ENCODE measurements around the gene MARCHF6. TPM values are rescaled to one million over a fixed set of nuclear protein-coding genes. Genes with fewer than 3 reads are reported as not detected.
A peak's percentile ranks its signal among the peaks of the same experiment; 100 is the strongest.

Gene MARCHF6
- total RNA-seq, 1 experiment from 2014 or later, result 117 TPM

DNA sequence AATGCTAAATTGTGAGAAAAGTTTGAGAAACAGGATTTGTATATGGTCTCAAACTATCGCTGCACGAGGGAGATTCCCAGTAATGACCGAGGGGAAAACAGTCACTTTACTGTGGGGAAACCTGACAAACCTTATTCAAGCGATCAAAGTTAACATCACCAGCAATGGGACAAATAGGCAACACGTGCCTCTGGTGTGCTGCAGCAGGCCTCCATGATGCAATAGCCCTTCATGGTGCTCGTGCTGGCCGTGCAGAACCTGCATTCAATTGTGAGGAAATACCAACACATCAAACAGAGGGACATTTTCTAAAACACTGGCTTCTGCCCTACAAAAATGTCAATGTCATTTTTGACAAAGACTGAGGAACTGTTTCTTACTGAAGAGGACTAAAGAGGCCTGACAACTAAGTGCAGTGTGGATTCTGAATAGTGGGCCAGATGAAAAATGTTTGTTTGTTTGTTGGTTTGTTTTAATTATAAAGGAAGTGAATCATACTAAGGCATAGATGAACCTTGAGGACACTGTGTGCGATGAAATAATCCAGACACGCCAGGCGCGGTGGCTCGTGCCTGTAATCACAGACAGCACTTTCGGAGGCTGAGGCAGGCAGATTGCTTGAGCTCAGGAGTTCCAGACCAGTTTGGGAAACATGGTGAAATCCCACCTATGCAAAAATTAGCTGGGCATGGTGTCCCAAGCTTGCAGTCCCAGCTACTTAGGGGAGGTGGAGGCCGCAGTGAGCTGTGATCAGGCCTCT, 17.6 kb upstream of the MARCHF6 start:
- Mint-ChIP-seq H3K9me3 (no peaks in the 10 kb centered on the region), H3K4me1 (peaks cover 14% of the 10 kb centered on the region), H3K4me3 (no peak overlapping the region), H3K27ac (no peak overlapping the region), H3K36me3 (no peaks in the 10 kb centered on the region), H3K27me3 (ENCODE audit: low read depth) (peaks cover 51% of the 10 kb centered on the region)
- DNase-seq (ENCODE audit: low spot score), result no peak
- ChIA-PET CTCF (interaction anchor here (1.6 kb wide), 1 partner anchor 52 kb away, joined by 4 read pairs; no protein-coding TSS in a partner anchor), POLR2A (no interaction called here)
- ATAC-seq, result no peak
- TF ChIP-seq, protein P1, sequence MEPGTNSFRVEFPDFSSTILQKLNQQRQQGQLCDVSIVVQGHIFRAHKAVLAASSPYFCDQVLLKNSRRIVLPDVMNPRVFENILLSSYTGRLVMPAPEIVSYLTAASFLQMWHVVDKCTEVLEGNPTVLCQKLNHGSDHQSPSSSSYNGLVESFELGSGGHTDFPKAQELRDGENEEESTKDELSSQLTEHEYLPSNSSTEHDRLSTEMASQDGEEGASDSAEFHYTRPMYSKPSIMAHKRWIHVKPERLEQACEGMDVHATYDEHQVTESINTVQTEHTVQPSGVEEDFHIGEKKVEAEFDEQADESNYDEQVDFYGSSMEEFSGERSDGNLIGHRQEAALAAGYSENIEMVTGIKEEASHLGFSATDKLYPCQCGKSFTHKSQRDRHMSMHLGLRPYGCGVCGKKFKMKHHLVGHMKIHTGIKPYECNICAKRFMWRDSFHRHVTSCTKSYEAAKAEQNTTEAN (CRISPR knock-in tag; IDR thresholded peaks at IDR 0.05), result no peak
- TF ChIP-seq, protein P2, sequence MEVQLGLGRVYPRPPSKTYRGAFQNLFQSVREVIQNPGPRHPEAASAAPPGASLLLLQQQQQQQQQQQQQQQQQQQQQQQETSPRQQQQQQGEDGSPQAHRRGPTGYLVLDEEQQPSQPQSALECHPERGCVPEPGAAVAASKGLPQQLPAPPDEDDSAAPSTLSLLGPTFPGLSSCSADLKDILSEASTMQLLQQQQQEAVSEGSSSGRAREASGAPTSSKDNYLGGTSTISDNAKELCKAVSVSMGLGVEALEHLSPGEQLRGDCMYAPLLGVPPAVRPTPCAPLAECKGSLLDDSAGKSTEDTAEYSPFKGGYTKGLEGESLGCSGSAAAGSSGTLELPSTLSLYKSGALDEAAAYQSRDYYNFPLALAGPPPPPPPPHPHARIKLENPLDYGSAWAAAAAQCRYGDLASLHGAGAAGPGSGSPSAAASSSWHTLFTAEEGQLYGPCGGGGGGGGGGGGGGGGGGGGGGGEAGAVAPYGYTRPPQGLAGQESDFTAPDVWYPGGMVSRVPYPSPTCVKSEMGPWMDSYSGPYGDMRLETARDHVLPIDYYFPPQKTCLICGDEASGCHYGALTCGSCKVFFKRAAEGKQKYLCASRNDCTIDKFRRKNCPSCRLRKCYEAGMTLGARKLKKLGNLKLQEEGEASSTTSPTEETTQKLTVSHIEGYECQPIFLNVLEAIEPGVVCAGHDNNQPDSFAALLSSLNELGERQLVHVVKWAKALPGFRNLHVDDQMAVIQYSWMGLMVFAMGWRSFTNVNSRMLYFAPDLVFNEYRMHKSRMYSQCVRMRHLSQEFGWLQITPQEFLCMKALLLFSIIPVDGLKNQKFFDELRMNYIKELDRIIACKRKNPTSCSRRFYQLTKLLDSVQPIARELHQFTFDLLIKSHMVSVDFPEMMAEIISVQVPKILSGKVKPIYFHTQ (CRISPR knock-in tag; IDR thresholded peaks at IDR 0.05), result no peak
- TF ChIP-seq GABPB1 (CRISPR knock-in tag; IDR thresholded peaks at IDR 0.05) (peak; percentile 98), GRHL2 (CRISPR knock-in tag; IDR thresholded peaks at IDR 0.05; ENCODE audit: insufficient replicate concordance, severe bottlenecking) (no peak), EMX1 (CRISPR knock-in tag; IDR thresholded peaks at IDR 0.05) (no peak)
- TF ChIP-seq, protein P3, sequence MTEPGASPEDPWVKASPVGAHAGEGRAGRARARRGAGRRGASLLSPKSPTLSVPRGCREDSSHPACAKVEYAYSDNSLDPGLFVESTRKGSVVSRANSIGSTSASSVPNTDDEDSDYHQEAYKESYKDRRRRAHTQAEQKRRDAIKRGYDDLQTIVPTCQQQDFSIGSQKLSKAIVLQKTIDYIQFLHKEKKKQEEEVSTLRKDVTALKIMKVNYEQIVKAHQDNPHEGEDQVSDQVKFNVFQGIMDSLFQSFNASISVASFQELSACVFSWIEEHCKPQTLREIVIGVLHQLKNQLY (CRISPR knock-in tag; IDR thresholded peaks at IDR 0.05), result no peak
- TF ChIP-seq, protein P4, sequence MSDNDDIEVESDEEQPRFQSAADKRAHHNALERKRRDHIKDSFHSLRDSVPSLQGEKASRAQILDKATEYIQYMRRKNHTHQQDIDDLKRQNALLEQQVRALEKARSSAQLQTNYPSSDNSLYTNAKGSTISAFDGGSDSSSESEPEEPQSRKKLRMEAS (CRISPR knock-in tag; IDR thresholded peaks at IDR 0.05), result peak; percentile 38; the same call in 1 of the 2 replicates

DNA sequence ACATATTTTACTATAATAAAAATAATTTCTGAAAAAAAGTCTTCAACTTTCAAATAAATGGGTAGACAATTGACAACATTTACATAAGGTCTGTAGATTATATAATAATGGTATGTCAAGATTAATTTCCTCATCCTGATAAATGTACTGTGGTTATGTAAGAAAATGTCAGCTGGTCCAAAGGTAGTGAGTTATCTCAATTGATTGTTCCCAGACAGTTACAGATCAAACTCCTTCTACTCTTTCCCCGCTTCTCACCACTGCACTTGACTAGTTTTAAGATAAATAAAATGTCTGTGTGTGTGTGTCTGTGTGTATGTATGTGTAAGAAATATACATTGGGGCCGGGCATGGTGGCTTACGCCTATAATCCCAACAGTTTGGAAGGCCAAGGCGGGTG, 16.4 kb upstream of the MARCHF6 start:
- no peak overlapping the region for H3K4me3 Mint-ChIP-seq
- ChIA-PET POLR2A (no interaction called here), CTCF (no interaction called here)
- no peak overlapping the region for H3K27ac Mint-ChIP-seq
- peaks cover 14% of the 10 kb centered on the region for H3K4me1 Mint-ChIP-seq
- no peak for ATAC-seq
- peaks cover 39% of the 10 kb centered on the region for H3K27me3 Mint-ChIP-seq (ENCODE audit: low read depth)
- DNase-seq (ENCODE audit: low spot score), result no peak
- H3K9me3 Mint-ChIP-seq, result no peaks in the 10 kb centered on the region
- no peaks in the 10 kb centered on the region for H3K36me3 Mint-ChIP-seq
- TF ChIP-seq, protein P5, sequence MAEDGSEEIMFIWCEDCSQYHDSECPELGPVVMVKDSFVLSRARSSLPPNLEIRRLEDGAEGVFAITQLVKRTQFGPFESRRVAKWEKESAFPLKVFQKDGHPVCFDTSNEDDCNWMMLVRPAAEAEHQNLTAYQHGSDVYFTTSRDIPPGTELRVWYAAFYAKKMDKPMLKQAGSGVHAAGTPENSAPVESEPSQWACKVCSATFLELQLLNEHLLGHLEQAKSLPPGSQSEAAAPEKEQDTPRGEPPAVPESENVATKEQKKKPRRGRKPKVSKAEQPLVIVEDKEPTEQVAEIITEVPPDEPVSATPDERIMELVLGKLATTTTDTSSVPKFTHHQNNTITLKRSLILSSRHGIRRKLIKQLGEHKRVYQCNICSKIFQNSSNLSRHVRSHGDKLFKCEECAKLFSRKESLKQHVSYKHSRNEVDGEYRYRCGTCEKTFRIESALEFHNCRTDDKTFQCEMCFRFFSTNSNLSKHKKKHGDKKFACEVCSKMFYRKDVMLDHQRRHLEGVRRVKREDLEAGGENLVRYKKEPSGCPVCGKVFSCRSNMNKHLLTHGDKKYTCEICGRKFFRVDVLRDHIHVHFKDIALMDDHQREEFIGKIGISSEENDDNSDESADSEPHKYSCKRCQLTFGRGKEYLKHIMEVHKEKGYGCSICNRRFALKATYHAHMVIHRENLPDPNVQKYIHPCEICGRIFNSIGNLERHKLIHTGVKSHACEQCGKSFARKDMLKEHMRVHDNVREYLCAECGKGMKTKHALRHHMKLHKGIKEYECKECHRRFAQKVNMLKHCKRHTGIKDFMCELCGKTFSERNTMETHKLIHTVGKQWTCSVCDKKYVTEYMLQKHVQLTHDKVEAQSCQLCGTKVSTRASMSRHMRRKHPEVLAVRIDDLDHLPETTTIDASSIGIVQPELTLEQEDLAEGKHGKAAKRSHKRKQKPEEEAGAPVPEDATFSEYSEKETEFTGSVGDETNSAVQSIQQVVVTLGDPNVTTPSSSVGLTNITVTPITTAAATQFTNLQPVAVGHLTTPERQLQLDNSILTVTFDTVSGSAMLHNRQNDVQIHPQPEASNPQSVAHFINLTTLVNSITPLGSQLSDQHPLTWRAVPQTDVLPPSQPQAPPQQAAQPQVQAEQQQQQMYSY (CRISPR knock-in tag; IDR thresholded peaks at IDR 0.05), result no peak
- TF ChIP-seq NFYB (CRISPR knock-in tag; conservative IDR thresholded peaks at IDR 0.05; ENCODE audit: low read depth) (no peak), OVOL2 (CRISPR knock-in tag; IDR thresholded peaks at IDR 0.05; ENCODE audit: borderline replicate concordance) (no peak), ZNF263 (CRISPR knock-in tag; IDR thresholded peaks at IDR 0.05; ENCODE audit: low read depth) (no peak), ZNF423 (CRISPR knock-in tag; IDR thresholded peaks at IDR 0.05) (no peak), TEAD4 (CRISPR knock-in tag; IDR thresholded peaks at IDR 0.05) (no peak), ELF4 (CRISPR knock-in tag; IDR thresholded peaks at IDR 0.05; ENCODE audit: low read depth) (no peak), IRF2 (CRISPR knock-in tag; IDR thresholded peaks at IDR 0.05; ENCODE audit: borderline replicate concordance, low read depth) (no peak), GRHL2 (CRISPR knock-in tag; IDR thresholded peaks at IDR 0.05; ENCODE audit: insufficient replicate concordance, severe bottlenecking) (no peak), ZNF219 (CRISPR knock-in tag; IDR thresholded peaks at IDR 0.05; ENCODE audit: borderline replicate concordance) (no peak), PRRX2 (CRISPR knock-in tag; IDR thresholded peaks at IDR 0.05) (no peak), RORB (CRISPR knock-in tag; IDR thresholded peaks at IDR 0.05) (no peak), EMX1 (CRISPR knock-in tag; IDR thresholded peaks at IDR 0.05) (no peak)
- TF ChIP-seq, protein P6, sequence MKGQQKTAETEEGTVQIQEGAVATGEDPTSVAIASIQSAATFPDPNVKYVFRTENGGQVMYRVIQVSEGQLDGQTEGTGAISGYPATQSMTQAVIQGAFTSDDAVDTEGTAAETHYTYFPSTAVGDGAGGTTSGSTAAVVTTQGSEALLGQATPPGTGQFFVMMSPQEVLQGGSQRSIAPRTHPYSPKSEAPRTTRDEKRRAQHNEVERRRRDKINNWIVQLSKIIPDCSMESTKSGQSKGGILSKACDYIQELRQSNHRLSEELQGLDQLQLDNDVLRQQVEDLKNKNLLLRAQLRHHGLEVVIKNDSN (CRISPR knock-in tag; IDR thresholded peaks at IDR 0.05), result no peak
- TF ChIP-seq, protein P7, sequence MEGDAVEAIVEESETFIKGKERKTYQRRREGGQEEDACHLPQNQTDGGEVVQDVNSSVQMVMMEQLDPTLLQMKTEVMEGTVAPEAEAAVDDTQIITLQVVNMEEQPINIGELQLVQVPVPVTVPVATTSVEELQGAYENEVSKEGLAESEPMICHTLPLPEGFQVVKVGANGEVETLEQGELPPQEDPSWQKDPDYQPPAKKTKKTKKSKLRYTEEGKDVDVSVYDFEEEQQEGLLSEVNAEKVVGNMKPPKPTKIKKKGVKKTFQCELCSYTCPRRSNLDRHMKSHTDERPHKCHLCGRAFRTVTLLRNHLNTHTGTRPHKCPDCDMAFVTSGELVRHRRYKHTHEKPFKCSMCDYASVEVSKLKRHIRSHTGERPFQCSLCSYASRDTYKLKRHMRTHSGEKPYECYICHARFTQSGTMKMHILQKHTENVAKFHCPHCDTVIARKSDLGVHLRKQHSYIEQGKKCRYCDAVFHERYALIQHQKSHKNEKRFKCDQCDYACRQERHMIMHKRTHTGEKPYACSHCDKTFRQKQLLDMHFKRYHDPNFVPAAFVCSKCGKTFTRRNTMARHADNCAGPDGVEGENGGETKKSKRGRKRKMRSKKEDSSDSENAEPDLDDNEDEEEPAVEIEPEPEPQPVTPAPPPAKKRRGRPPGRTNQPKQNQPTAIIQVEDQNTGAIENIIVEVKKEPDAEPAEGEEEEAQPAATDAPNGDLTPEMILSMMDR (IDR thresholded peaks at IDR 0.05), result no peak
- TF ChIP-seq, protein P8, sequence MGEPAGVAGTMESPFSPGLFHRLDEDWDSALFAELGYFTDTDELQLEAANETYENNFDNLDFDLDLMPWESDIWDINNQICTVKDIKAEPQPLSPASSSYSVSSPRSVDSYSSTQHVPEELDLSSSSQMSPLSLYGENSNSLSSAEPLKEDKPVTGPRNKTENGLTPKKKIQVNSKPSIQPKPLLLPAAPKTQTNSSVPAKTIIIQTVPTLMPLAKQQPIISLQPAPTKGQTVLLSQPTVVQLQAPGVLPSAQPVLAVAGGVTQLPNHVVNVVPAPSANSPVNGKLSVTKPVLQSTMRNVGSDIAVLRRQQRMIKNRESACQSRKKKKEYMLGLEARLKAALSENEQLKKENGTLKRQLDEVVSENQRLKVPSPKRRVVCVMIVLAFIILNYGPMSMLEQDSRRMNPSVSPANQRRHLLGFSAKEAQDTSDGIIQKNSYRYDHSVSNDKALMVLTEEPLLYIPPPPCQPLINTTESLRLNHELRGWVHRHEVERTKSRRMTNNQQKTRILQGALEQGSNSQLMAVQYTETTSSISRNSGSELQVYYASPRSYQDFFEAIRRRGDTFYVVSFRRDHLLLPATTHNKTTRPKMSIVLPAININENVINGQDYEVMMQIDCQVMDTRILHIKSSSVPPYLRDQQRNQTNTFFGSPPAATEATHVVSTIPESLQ (CRISPR knock-in tag; IDR thresholded peaks at IDR 0.05), result no peak

Measured in WTC11 (cell line).